HCT116 (cell line): ENCODE results near the gene ZNF292. TPM values are rescaled to one million over a fixed set of nuclear protein-coding genes. Genes with fewer than 3 reads are reported as not detected.

Experiments used
- ATAC-seq: fragments of 200-7000 bp; cut with Tn5 transposase; 2 replicates; pipeline ENCODE4 v1.9.1; 2020; ENCODE audit warnings: mild to moderate bottlenecking, moderate library complexity
- BruUV-seq: library from RNA; stranded (reverse); fragments of 400-500 nt; replicated peaks from 2 replicates; lab custom pipeline; 2021; lab: Mats Ljungman, UMichigan
- CTCF ChIA-PET: fragments of 300-600 bp; sonication (Branson Sonifier 250); formaldehyde crosslinking; loops from one replicate; lab custom pipeline; 2021; ENCODE audit warnings: antibody characterized with exemption; lab: Charles Lee
- POLR2A ChIA-PET: fragments of 300-600, 350-600 bp; sonication (Branson Sonifier 250); formaldehyde crosslinking; loops from one replicate; lab custom pipeline; 2021; ENCODE audit warnings: antibody characterized with exemption; lab: Charles Lee
- RAD21 ChIA-PET, 2 experiments: fragments of 300-600 bp; sonication (Branson Sonifier 250); formaldehyde crosslinking; loops; one replicate each; lab custom pipeline; 2023; ENCODE audit warnings: low total read pairs in 2 of 2; ENCODE audit not compliant: uncharacterized antibody in 2 of 2, unreplicated experiment in 2 of 2, low non-redundant PET in 1 of 2; lab: Charles Lee
- DNase-seq: peaks from one replicate; pipeline ENCODE4 v3.0.0-alpha.2; 2010; ENCODE audit warnings: low read depth, low spot score
- H2AFZ ChIP-seq: fragments of 200-600 bp; shearing (Covaris generic), sonication (generic); 2 replicates; pipeline ENCODE4 v1.6.1; 2017; ENCODE audit warnings: low read depth, mixed run types, mixed read lengths, antibody characterized with exemption, low read length; ENCODE audit not compliant: poor library complexity, severe bottlenecking
- H3K27ac ChIP-seq: 2 replicates; pipeline ENCODE4 v1.5.1; 2012; ENCODE audit warnings: low read depth, low read length
- H3K27me3 ChIP-seq: fragments of 200-600 bp; sonication (generic); 2 replicates; pipeline ENCODE4 v1.6.1; 2016; ENCODE audit warnings: mixed run types, low read length, mixed read lengths; ENCODE audit not compliant: insufficient read depth
- H3K36me3 ChIP-seq, 2 experiments: fragments of 200-500 bp in 1 of 2; fragments of 200-600 bp in 1 of 2; sonication (Bioruptor generic) in 1 of 2; sonication (generic) in 1 of 2; 2 replicates each; pipeline versions ENCODE4 v1.5.1 to v1.6.1; 2014 to 2016; ENCODE audit warnings: low read length in 2 of 2, inconsistent platforms in 1 of 2, mixed read lengths in 1 of 2, mixed run types in 1 of 2; ENCODE audit not compliant: insufficient read depth in 2 of 2, control insufficient read depth in 1 of 2
- H3K4me1 ChIP-seq, 2 experiments: fragments of 200-600 bp in 1 of 2; sonication (generic) in 1 of 2; 2 replicates each; pipeline versions ENCODE4 v1.5.1 to v1.6.1; 2012 to 2017; ENCODE audit warnings: low read length in 2 of 2, inconsistent platforms in 1 of 2, mild to moderate bottlenecking in 1 of 2, mixed read lengths in 1 of 2, mixed run types in 1 of 2, moderate library complexity in 1 of 2; ENCODE audit not compliant: insufficient read depth in 2 of 2, control insufficient read depth in 1 of 2
- H3K4me2 ChIP-seq: fragments of 200-600 bp; sonication (generic); 2 replicates; pipeline ENCODE4 v1.6.1; 2017; ENCODE audit warnings: mixed run types, low read length, mixed read lengths
- H3K4me3 ChIP-seq, 2 experiments: fragments of 200-600 bp in 1 of 2; sonication (generic) in 1 of 2; replicated peaks in 1 of 2; 2 replicates each; pipeline ENCODE4 v1.5.1; 2011 to 2016; ENCODE audit warnings: low read length in 2 of 2, control low read depth in 1 of 2, low read depth in 1 of 2, mild to moderate bottlenecking in 1 of 2, mixed read lengths in 1 of 2, mixed run types in 1 of 2
- H3K79me2 ChIP-seq: fragments of 200-600 bp; sonication (generic); 2 replicates; pipeline ENCODE4 v1.6.1; 2017; ENCODE audit warnings: mild to moderate bottlenecking, mixed run types, low read length, moderate library complexity, mixed read lengths; ENCODE audit not compliant: insufficient read depth
- H3K9ac ChIP-seq: fragments of 200-600 bp; sonication (generic); 2 replicates; pipeline ENCODE4 v1.6.1; 2016; ENCODE audit warnings: low read length, mixed read lengths
- H3K9me2 ChIP-seq: fragments of 200-600 bp; sonication (generic), shearing (Covaris generic); 2 replicates; pipeline ENCODE4 v1.6.1; 2017; ENCODE audit warnings: mixed run types, mild to moderate bottlenecking, moderate library complexity; ENCODE audit not compliant: insufficient read depth
- H3K9me3 ChIP-seq, 2 experiments: fragments of 200-500 bp in 1 of 2; fragments of 200-600 bp in 1 of 2; sonication (Bioruptor generic) in 1 of 2; sonication (generic) in 1 of 2; 2 replicates each; pipeline ENCODE4 v1.6.1; 2014 to 2017; ENCODE audit warnings: low read length in 2 of 2, mixed read lengths in 2 of 2, inconsistent platforms in 1 of 2, low read depth in 1 of 2, mild to moderate bottlenecking in 1 of 2, mixed run types in 1 of 2, moderate library complexity in 1 of 2; ENCODE audit not compliant: control insufficient read depth in 1 of 2, insufficient read depth in 1 of 2
- H4K20me1 ChIP-seq: fragments of 200-600 bp; sonication (generic), shearing (Covaris generic); 2 replicates; pipeline ENCODE4 v1.6.1; 2017; ENCODE audit warnings: mixed run types, mild to moderate bottlenecking, moderate library complexity; ENCODE audit not compliant: insufficient read depth
- ATF3 ChIP-seq: IDR thresholded peaks from 2 replicates; pipeline ENCODE4 v1.6.1; 2012
- CEBPB ChIP-seq: IDR thresholded peaks from 2 replicates; pipeline ENCODE4 v1.6.1; 2012; ENCODE audit warnings: low read depth
- CTCF ChIP-seq, 3 experiments: fragments of 200-600 bp in 1 of 3; sonication (generic) in 1 of 3; IDR thresholded peaks in 2 of 3; conservative IDR thresholded peaks in 1 of 3; 2 replicates each; pipeline ENCODE4 v1.5.1; 2012 to 2017; ENCODE audit warnings: low read depth in 2 of 3, low read length in 2 of 3, antibody characterized with exemption in 1 of 3, borderline replicate concordance in 1 of 3, control low read depth in 1 of 3, mild to moderate bottlenecking in 1 of 3, mixed read lengths in 1 of 3, mixed run types in 1 of 3, moderate library complexity in 1 of 3; ENCODE audit not compliant: insufficient read depth in 1 of 3
- ELF1 ChIP-seq: IDR thresholded peaks from 2 replicates; pipeline ENCODE4 v1.6.1; 2012; ENCODE audit warnings: low read depth, borderline replicate concordance
- EZH2 ChIP-seq: fragments of 200-600 bp; sonication (generic); IDR thresholded peaks from 2 replicates; pipeline ENCODE4 v1.6.1; 2017; ENCODE audit warnings: antibody characterized with exemption, mixed run types
- EZH2phosphoT487 ChIP-seq: fragments of 200-600 bp; IDR thresholded peaks from 2 replicates; pipeline ENCODE4 v1.6.1; 2018; ENCODE audit warnings: antibody characterized with exemption, borderline replicate concordance
- JUND ChIP-seq: IDR thresholded peaks from 2 replicates; pipeline ENCODE4 v1.6.1; 2012
- MAX ChIP-seq: IDR thresholded peaks from 2 replicates; pipeline ENCODE4 v1.6.1; 2012
- POLR2A ChIP-seq: IDR thresholded peaks from 2 replicates; pipeline ENCODE4 v1.7.0; 2011; ENCODE audit warnings: borderline replicate concordance; ENCODE audit not compliant: insufficient read depth, insufficient read length; ENCODE audit errors: extremely low read depth
- POLR2AphosphoS5 ChIP-seq: IDR thresholded peaks from 2 replicates; pipeline ENCODE4 v1.6.1; 2011; ENCODE audit warnings: mild to moderate bottlenecking, low read depth, low read length, moderate library complexity
- SIN3A ChIP-seq: IDR thresholded peaks from 2 replicates; pipeline ENCODE4 v1.6.1; 2012; ENCODE audit warnings: low read depth
- SP1 ChIP-seq: IDR thresholded peaks from 2 replicates; pipeline ENCODE4 v1.6.1; 2012; ENCODE audit warnings: low read depth
- SRF ChIP-seq: IDR thresholded peaks from 2 replicates; pipeline ENCODE4 v1.6.1; 2012; ENCODE audit warnings: low read depth
- TCF7L2 ChIP-seq: IDR thresholded peaks from 2 replicates; pipeline ENCODE4 v1.7.0; 2011; ENCODE audit warnings: borderline replicate concordance, inconsistent platforms; ENCODE audit not compliant: insufficient read depth, insufficient read length; ENCODE audit errors: extremely low read depth
- YY1 ChIP-seq: IDR thresholded peaks from 2 replicates; pipeline ENCODE4 v1.6.1; 2011; ENCODE audit warnings: low read length, low read depth, moderate library complexity, mild to moderate bottlenecking; ENCODE audit not compliant: insufficient replicate concordance; ENCODE audit errors: extremely low read depth
- ZBTB33 ChIP-seq: IDR thresholded peaks from 2 replicates; pipeline ENCODE4 v1.6.1; 2011; ENCODE audit warnings: mild to moderate bottlenecking, low read length, moderate library complexity; ENCODE audit not compliant: insufficient replicate concordance; ENCODE audit errors: extremely low read depth
- ZFX ChIP-seq: fragments of 450-650 bp; IDR thresholded peaks from 2 replicates; pipeline ENCODE4 v1.6.1; 2017
- ZNF274 ChIP-seq: fragments of 200-500 bp; sonication (Bioruptor generic); IDR thresholded peaks from 2 replicates; pipeline ENCODE4 v1.6.1; 2014; ENCODE audit warnings: mild to moderate bottlenecking, low read depth, low read length, inconsistent platforms
- intact Hi-C: fragments of 100-400 bp; cut with micrococcal nuclease; formaldehyde crosslinking; loops from 2 replicates; pipeline ENCODE4 v1.10.0; 2022
- total RNA-seq: library from RNA; stranded (reverse); gene quantifications from one replicate; pipeline ENCODE4 v1.2.1, GENCODE V29; 2021; ENCODE audit not compliant: unreplicated experiment

ZNF292 gene
- total RNA-seq, 1 experiment from 2014 or later = 35.3 TPM

GRCh38 chr6:87150406-87150805 is 5.0 kb upstream of the ZNF292 start:
- RAD21 ChIA-PET = no interaction called here
- H3K27me3 ChIP-seq = peaks cover 4% of the 10 kb centered on the region; the same call in 1 of the 2 replicates
- H3K27ac ChIP-seq = no peak overlapping the region
- intact Hi-C loops = no loop called here
- peaks cover 8 to 15% of the 10 kb centered on the region in 2 experiments for H3K4me1 ChIP-seq
- H3K9me2 ChIP-seq = no peaks in the 10 kb centered on the region
- no peaks in the 10 kb centered on the region for H4K20me1 ChIP-seq
- no peaks in the 10 kb centered on the region for H3K9me3 ChIP-seq
- no peak for ATAC-seq
- no peak overlapping the region for H3K4me3 ChIP-seq
- no peak for TF ChIP-seq SP1
- TF ChIP-seq CEBPB = no peak
- no peak for TF ChIP-seq MAX
- no peak for TF ChIP-seq EZH2phosphoT487
- no peak for TF ChIP-seq POLR2A
- TF ChIP-seq EZH2 = no peak
- TF ChIP-seq TCF7L2 = no peak
- no peak for TF ChIP-seq ZBTB33
- no peak for TF ChIP-seq JUND
- no peak for TF ChIP-seq POLR2AphosphoS5
- no peak for TF ChIP-seq SIN3A
- TF ChIP-seq ZNF274 = no peak
- no peak for TF ChIP-seq ATF3
- no peak for TF ChIP-seq ZFX
- TF ChIP-seq ELF1 = no peak
- no peak for TF ChIP-seq CTCF (IDR thresholded peaks at IDR 0.05 in 2 of 3, conservative IDR thresholded peaks at IDR 0.05 in 1 of 3; ENCODE audit: borderline replicate concordance in 1 of 3, insufficient read depth in 1 of 3, low read depth in 2 of 3, low read length in 2 of 3)
- TF ChIP-seq YY1 = no peak
- TF ChIP-seq SRF = no peak
- TF ChIP-seq, all 23 proteins: peak for 0
- Histone ChIP-seq H3K36me3 (no peaks in the 10 kb centered on the region), H3K79me2 (peaks cover under 1% of the 10 kb centered on the region; the same call in 1 of the 2 replicates), H3K9ac (no peak overlapping the region), H2AFZ (no peak overlapping the region), H3K4me2 (no peak overlapping the region)
- POLR2A ChIA-PET = no interaction called here
- DNase-seq = no peak
- CTCF ChIA-PET = no interaction called here
- BruUV-seq = no TSS peak
